HCT116 (cell line): ENCODE measurements around the gene AKT3. TPM values are rescaled to one million over a fixed set of nuclear protein-coding genes. Genes with fewer than 3 reads are reported as not detected.

Experiments used
- ATAC-seq: fragments of 200-7000 bp; cut with Tn5 transposase; 2 replicates; pipeline ENCODE4 v1.9.1; 2020; ENCODE audit warnings: mild to moderate bottlenecking, moderate library complexity
- BruUV-seq: library from RNA; stranded (reverse); fragments of 400-500 nt; replicated peaks from 2 replicates; lab custom pipeline; 2021; lab: Mats Ljungman, UMichigan
- CTCF ChIA-PET: fragments of 300-600 bp; sonication (Branson Sonifier 250); formaldehyde crosslinking; loops from one replicate; lab custom pipeline; 2021; ENCODE audit warnings: antibody characterized with exemption; lab: Charles Lee
- POLR2A ChIA-PET: fragments of 300-600, 350-600 bp; sonication (Branson Sonifier 250); formaldehyde crosslinking; loops from one replicate; lab custom pipeline; 2021; ENCODE audit warnings: antibody characterized with exemption; lab: Charles Lee
- RAD21 ChIA-PET, 2 experiments: fragments of 300-600 bp; sonication (Branson Sonifier 250); formaldehyde crosslinking; loops; one replicate each; lab custom pipeline; 2023; ENCODE audit warnings: low total read pairs in 2 of 2; ENCODE audit not compliant: uncharacterized antibody in 2 of 2, unreplicated experiment in 2 of 2, low non-redundant PET in 1 of 2; lab: Charles Lee
- DNase-seq: peaks from one replicate; pipeline ENCODE4 v3.0.0-alpha.2; 2010; ENCODE audit warnings: low read depth, low spot score
- H2AFZ ChIP-seq: fragments of 200-600 bp; shearing (Covaris generic), sonication (generic); 2 replicates; pipeline ENCODE4 v1.6.1; 2017; ENCODE audit warnings: low read depth, mixed run types, mixed read lengths, antibody characterized with exemption, low read length; ENCODE audit not compliant: poor library complexity, severe bottlenecking
- H3K27ac ChIP-seq: 2 replicates; pipeline ENCODE4 v1.5.1; 2012; ENCODE audit warnings: low read depth, low read length
- H3K27me3 ChIP-seq: fragments of 200-600 bp; sonication (generic); 2 replicates; pipeline ENCODE4 v1.6.1; 2016; ENCODE audit warnings: mixed run types, low read length, mixed read lengths; ENCODE audit not compliant: insufficient read depth
- H3K36me3 ChIP-seq, 2 experiments: fragments of 200-500 bp in 1 of 2; fragments of 200-600 bp in 1 of 2; sonication (Bioruptor generic) in 1 of 2; sonication (generic) in 1 of 2; 2 replicates each; pipeline versions ENCODE4 v1.5.1 to v1.6.1; 2014 to 2016; ENCODE audit warnings: low read length in 2 of 2, inconsistent platforms in 1 of 2, mixed read lengths in 1 of 2, mixed run types in 1 of 2; ENCODE audit not compliant: insufficient read depth in 2 of 2, control insufficient read depth in 1 of 2
- H3K4me1 ChIP-seq, 2 experiments: fragments of 200-600 bp in 1 of 2; sonication (generic) in 1 of 2; 2 replicates each; pipeline versions ENCODE4 v1.5.1 to v1.6.1; 2012 to 2017; ENCODE audit warnings: low read length in 2 of 2, inconsistent platforms in 1 of 2, mild to moderate bottlenecking in 1 of 2, mixed read lengths in 1 of 2, mixed run types in 1 of 2, moderate library complexity in 1 of 2; ENCODE audit not compliant: insufficient read depth in 2 of 2, control insufficient read depth in 1 of 2
- H3K4me2 ChIP-seq: fragments of 200-600 bp; sonication (generic); 2 replicates; pipeline ENCODE4 v1.6.1; 2017; ENCODE audit warnings: mixed run types, low read length, mixed read lengths
- H3K4me3 ChIP-seq, 2 experiments: fragments of 200-600 bp in 1 of 2; sonication (generic) in 1 of 2; replicated peaks in 1 of 2; 2 replicates each; pipeline ENCODE4 v1.5.1; 2011 to 2016; ENCODE audit warnings: low read length in 2 of 2, control low read depth in 1 of 2, low read depth in 1 of 2, mild to moderate bottlenecking in 1 of 2, mixed read lengths in 1 of 2, mixed run types in 1 of 2
- H3K79me2 ChIP-seq: fragments of 200-600 bp; sonication (generic); 2 replicates; pipeline ENCODE4 v1.6.1; 2017; ENCODE audit warnings: mild to moderate bottlenecking, mixed run types, low read length, moderate library complexity, mixed read lengths; ENCODE audit not compliant: insufficient read depth
- H3K9ac ChIP-seq: fragments of 200-600 bp; sonication (generic); 2 replicates; pipeline ENCODE4 v1.6.1; 2016; ENCODE audit warnings: low read length, mixed read lengths
- H3K9me2 ChIP-seq: fragments of 200-600 bp; sonication (generic), shearing (Covaris generic); 2 replicates; pipeline ENCODE4 v1.6.1; 2017; ENCODE audit warnings: mixed run types, mild to moderate bottlenecking, moderate library complexity; ENCODE audit not compliant: insufficient read depth
- H3K9me3 ChIP-seq, 2 experiments: fragments of 200-500 bp in 1 of 2; fragments of 200-600 bp in 1 of 2; sonication (Bioruptor generic) in 1 of 2; sonication (generic) in 1 of 2; 2 replicates each; pipeline ENCODE4 v1.6.1; 2014 to 2017; ENCODE audit warnings: low read length in 2 of 2, mixed read lengths in 2 of 2, inconsistent platforms in 1 of 2, low read depth in 1 of 2, mild to moderate bottlenecking in 1 of 2, mixed run types in 1 of 2, moderate library complexity in 1 of 2; ENCODE audit not compliant: control insufficient read depth in 1 of 2, insufficient read depth in 1 of 2
- H4K20me1 ChIP-seq: fragments of 200-600 bp; sonication (generic), shearing (Covaris generic); 2 replicates; pipeline ENCODE4 v1.6.1; 2017; ENCODE audit warnings: mixed run types, mild to moderate bottlenecking, moderate library complexity; ENCODE audit not compliant: insufficient read depth
- CEBPB ChIP-seq: IDR thresholded peaks from 2 replicates; pipeline ENCODE4 v1.6.1; 2012; ENCODE audit warnings: low read depth
- JUND ChIP-seq: IDR thresholded peaks from 2 replicates; pipeline ENCODE4 v1.6.1; 2012
- POLR2AphosphoS5 ChIP-seq: IDR thresholded peaks from 2 replicates; pipeline ENCODE4 v1.6.1; 2011; ENCODE audit warnings: mild to moderate bottlenecking, low read depth, low read length, moderate library complexity
- RAD21 ChIP-seq: IDR thresholded peaks from 2 replicates; pipeline ENCODE4 v1.6.1; 2012; ENCODE audit warnings: low read depth, mild to moderate bottlenecking
- TCF7L2 ChIP-seq: IDR thresholded peaks from 2 replicates; pipeline ENCODE4 v1.7.0; 2011; ENCODE audit warnings: borderline replicate concordance, inconsistent platforms; ENCODE audit not compliant: insufficient read depth, insufficient read length; ENCODE audit errors: extremely low read depth
- YY1 ChIP-seq: IDR thresholded peaks from 2 replicates; pipeline ENCODE4 v1.6.1; 2011; ENCODE audit warnings: low read length, low read depth, moderate library complexity, mild to moderate bottlenecking; ENCODE audit not compliant: insufficient replicate concordance; ENCODE audit errors: extremely low read depth
- ZFX ChIP-seq: fragments of 450-650 bp; IDR thresholded peaks from 2 replicates; pipeline ENCODE4 v1.6.1; 2017
- intact Hi-C: fragments of 100-400 bp; cut with micrococcal nuclease; formaldehyde crosslinking; loops from 2 replicates; pipeline ENCODE4 v1.10.0; 2022
- total RNA-seq: library from RNA; stranded (reverse); gene quantifications from one replicate; pipeline ENCODE4 v1.2.1, GENCODE V29; 2021; ENCODE audit not compliant: unreplicated experiment
- TF ChIP-seq, protein P1 (sequence below): IDR thresholded peaks from 2 replicates; pipeline ENCODE4 v1.6.1; 2012; ENCODE audit warnings: low read depth

The AKT3 gene
- total RNA-seq, 1 experiment from 2014 or later: 0.49 TPM

DNA sequence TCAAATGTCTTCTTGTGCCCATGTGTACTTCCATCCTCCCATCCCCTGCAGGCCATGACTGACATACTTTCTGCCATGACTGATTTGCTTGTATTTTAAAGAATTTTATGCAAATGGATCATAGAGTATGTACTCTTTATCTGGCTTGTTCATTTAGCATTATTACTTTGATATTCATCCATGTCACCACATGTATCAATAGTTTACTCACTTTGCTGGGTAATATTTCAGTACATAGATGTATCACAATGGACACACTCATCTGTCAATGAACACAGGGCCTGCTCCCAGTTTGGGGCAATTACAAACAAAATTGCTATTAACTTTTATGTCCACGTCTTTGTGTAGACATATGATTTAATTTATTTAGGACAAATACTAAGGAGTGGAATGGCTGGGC lies 335.1 kb downstream of the AKT3 start:
- Histone ChIP-seq H3K9me3 (no peaks in the 10 kb centered on the region), H3K79me2 (no peaks in the 10 kb centered on the region), H3K4me1 (no peaks in the 10 kb centered on the region), H3K4me3 (no peak overlapping the region), H3K27ac (no peak overlapping the region), H3K9me2 (no peaks in the 10 kb centered on the region), H3K36me3 (no peaks in the 10 kb centered on the region), H4K20me1 (no peaks in the 10 kb centered on the region), H3K27me3 (peaks cover 5% of the 10 kb centered on the region; the same call in 1 of the 2 replicates), H3K4me2 (no peak overlapping the region), H3K9ac (no peak overlapping the region), H2AFZ (no peak overlapping the region)
- CTCF ChIA-PET: no interaction called here
- intact Hi-C loops: no loop called here
- RAD21 ChIA-PET: no interaction called here
- POLR2A ChIA-PET: no interaction called here
- TF ChIP-seq, protein P1, sequence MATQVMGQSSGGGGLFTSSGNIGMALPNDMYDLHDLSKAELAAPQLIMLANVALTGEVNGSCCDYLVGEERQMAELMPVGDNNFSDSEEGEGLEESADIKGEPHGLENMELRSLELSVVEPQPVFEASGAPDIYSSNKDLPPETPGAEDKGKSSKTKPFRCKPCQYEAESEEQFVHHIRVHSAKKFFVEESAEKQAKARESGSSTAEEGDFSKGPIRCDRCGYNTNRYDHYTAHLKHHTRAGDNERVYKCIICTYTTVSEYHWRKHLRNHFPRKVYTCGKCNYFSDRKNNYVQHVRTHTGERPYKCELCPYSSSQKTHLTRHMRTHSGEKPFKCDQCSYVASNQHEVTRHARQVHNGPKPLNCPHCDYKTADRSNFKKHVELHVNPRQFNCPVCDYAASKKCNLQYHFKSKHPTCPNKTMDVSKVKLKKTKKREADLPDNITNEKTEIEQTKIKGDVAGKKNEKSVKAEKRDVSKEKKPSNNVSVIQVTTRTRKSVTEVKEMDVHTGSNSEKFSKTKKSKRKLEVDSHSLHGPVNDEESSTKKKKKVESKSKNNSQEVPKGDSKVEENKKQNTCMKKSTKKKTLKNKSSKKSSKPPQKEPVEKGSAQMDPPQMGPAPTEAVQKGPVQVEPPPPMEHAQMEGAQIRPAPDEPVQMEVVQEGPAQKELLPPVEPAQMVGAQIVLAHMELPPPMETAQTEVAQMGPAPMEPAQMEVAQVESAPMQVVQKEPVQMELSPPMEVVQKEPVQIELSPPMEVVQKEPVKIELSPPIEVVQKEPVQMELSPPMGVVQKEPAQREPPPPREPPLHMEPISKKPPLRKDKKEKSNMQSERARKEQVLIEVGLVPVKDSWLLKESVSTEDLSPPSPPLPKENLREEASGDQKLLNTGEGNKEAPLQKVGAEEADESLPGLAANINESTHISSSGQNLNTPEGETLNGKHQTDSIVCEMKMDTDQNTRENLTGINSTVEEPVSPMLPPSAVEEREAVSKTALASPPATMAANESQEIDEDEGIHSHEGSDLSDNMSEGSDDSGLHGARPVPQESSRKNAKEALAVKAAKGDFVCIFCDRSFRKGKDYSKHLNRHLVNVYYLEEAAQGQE: no peak
- no peak for TF ChIP-seq TCF7L2
- no peak for TF ChIP-seq RAD21
- TF ChIP-seq ZFX: no peak
- no peak for TF ChIP-seq YY1
- no peak for TF ChIP-seq JUND
- TF ChIP-seq CEBPB: no peak
- no peak for TF ChIP-seq POLR2AphosphoS5
- ATAC-seq (no peak), DNase-seq (no peak)
- BruUV-seq: no TSS peak
